Measurements from ENCODE around the gene CD82.

CD82 gene

GRCh38 chr11:44533921-44534711 lies 31.3 kb upstream of the CD82 start:
- TF ChIP-seq CTCF (conservative IDR thresholded peaks at IDR 0.05; ENCODE audit: low read length): no peak
- no peak for DNase-seq (ENCODE audit: low read depth)
- H3K4me3 ChIP-seq (ENCODE audit: low read length): no peak overlapping the region

- no peak overlapping the region for H3K4me3 ChIP-seq (ENCODE audit: low read length)
- no peak for DNase-seq (ENCODE audit: low read depth)
- TF ChIP-seq CTCF (conservative IDR thresholded peaks at IDR 0.05; ENCODE audit: low read length): no peak
Observed at GRCh38 chr11:44535191-44535980, 30.1 kb upstream of the CD82 start.

GRCh38 chr11:44536788-44537516 lies 28.5 kb upstream of the CD82 start:
- no peak overlapping the region for H3K4me3 ChIP-seq (ENCODE audit: low read length)
- no peak for TF ChIP-seq CTCF (conservative IDR thresholded peaks at IDR 0.05; ENCODE audit: low read length)
- no peak for DNase-seq (ENCODE audit: low read depth)

GRCh38 chr11:44537679-44538078 lies 27.8 kb upstream of the CD82 start:
- TF ChIP-seq CTCF (conservative IDR thresholded peaks at IDR 0.05; ENCODE audit: low read length): no peak
- H3K4me3 ChIP-seq (ENCODE audit: low read length): no peak overlapping the region
- no peak for DNase-seq (ENCODE audit: low read depth)

- TF ChIP-seq CTCF (conservative IDR thresholded peaks at IDR 0.05; ENCODE audit: low read length): peak; percentile 95
- DNase-seq (ENCODE audit: low read depth): peak; percentile 53
Observed at GRCh38 chr11:44538375-44539054, 26.9 kb upstream of the CD82 start.

GRCh38 chr11:44539971-44540370 lies 25.5 kb upstream of the CD82 start:
- DNase-seq (ENCODE audit: low read depth): no peak
- H3K4me3 ChIP-seq (ENCODE audit: low read length): no peak overlapping the region
- no peak for TF ChIP-seq CTCF (conservative IDR thresholded peaks at IDR 0.05; ENCODE audit: low read length)

More at GRCh38 chr11:44538375-44539054, 26.9 kb upstream of the CD82 start:
- no peak overlapping the region for H3K4me3 ChIP-seq (ENCODE audit: low read length)
